ENCODE data around the gene GALNT15. TPM values are rescaled to one million over a fixed set of nuclear protein-coding genes. Genes with fewer than 3 reads are reported as not detected.

Gene GALNT15
- total RNA-seq, 1 donor from 2014 or later = not detected

GRCh38 chr3:16183601-16184270 is 9.3 kb downstream of the GALNT15 start:
- Mint-ChIP-seq H3K4me1 (ENCODE audit: low read depth) (no peaks in the 10 kb centered on the region), H3K36me3 (ENCODE audit: low read depth) (no peaks in the 10 kb centered on the region), H3K4me3 (no peak overlapping the region), H3K27me3 (ENCODE audit: insufficient read depth) (peaks cover 7% of the 10 kb centered on the region), H3K9me3 (no peaks in the 10 kb centered on the region), H3K27ac (no peak overlapping the region)
- intact Hi-C loops (cut with micrococcal nuclease) = no loop called here
- no peak for DNase-seq (ENCODE audit: low spot score)

- H3K4me1 Mint-ChIP-seq (ENCODE audit: low read depth) = no peaks in the 10 kb centered on the region
Measured at GRCh38 chr3:16186086-16186485, 11.6 kb downstream of the GALNT15 start.

GRCh38 chr3:16186565-16186964 is 12.1 kb downstream of the GALNT15 start:
- Mint-ChIP-seq H3K4me3 (no peak overlapping the region), H3K36me3 (ENCODE audit: low read depth) (no peaks in the 10 kb centered on the region), H3K27me3 (ENCODE audit: insufficient read depth) (peaks cover 7% of the 10 kb centered on the region), H3K9me3 (no peaks in the 10 kb centered on the region), H3K4me1 (ENCODE audit: low read depth) (no peaks in the 10 kb centered on the region), H3K27ac (no peak overlapping the region)
- intact Hi-C loops (cut with micrococcal nuclease) = no loop called here
- no peak for DNase-seq (ENCODE audit: low spot score)

More at GRCh38 chr3:16186086-16186485, 11.6 kb downstream of the GALNT15 start:
- intact Hi-C loops (cut with micrococcal nuclease) = no loop called here
- Mint-ChIP-seq H3K36me3 (ENCODE audit: low read depth) (no peaks in the 10 kb centered on the region), H3K27me3 (ENCODE audit: insufficient read depth) (peaks cover 7% of the 10 kb centered on the region), H3K9me3 (no peaks in the 10 kb centered on the region), H3K27ac (no peak overlapping the region), H3K4me3 (no peak overlapping the region)
- no peak for DNase-seq (ENCODE audit: low spot score)

- Mint-ChIP-seq H3K4me3 (no peak overlapping the region), H3K9me3 (no peaks in the 10 kb centered on the region), H3K27me3 (ENCODE audit: insufficient read depth) (peaks cover 7% of the 10 kb centered on the region), H3K36me3 (ENCODE audit: low read depth) (no peaks in the 10 kb centered on the region), H3K4me1 (ENCODE audit: low read depth) (no peaks in the 10 kb centered on the region), H3K27ac (no peak overlapping the region)
- no peak for DNase-seq (ENCODE audit: low spot score)
- intact Hi-C loops (cut with micrococcal nuclease) = no loop called here
Measured at GRCh38 chr3:16187213-16187790, 12.8 kb downstream of the GALNT15 start.

GRCh38 chr3:16188071-16188470 is 13.6 kb downstream of the GALNT15 start:
- H3K9me3 Mint-ChIP-seq = no peaks in the 10 kb centered on the region
- H3K27ac Mint-ChIP-seq = no peak overlapping the region
- H3K4me1 Mint-ChIP-seq (ENCODE audit: low read depth) = no peaks in the 10 kb centered on the region
- no peak for DNase-seq (ENCODE audit: low spot score)
- H3K27me3 Mint-ChIP-seq (ENCODE audit: insufficient read depth) = peaks cover 13% of the 10 kb centered on the region
- H3K4me3 Mint-ChIP-seq = no peak overlapping the region
- intact Hi-C loops (cut with micrococcal nuclease) = no loop called here
- H3K36me3 Mint-ChIP-seq (ENCODE audit: low read depth) = no peaks in the 10 kb centered on the region

- intact Hi-C loops (cut with micrococcal nuclease) = no loop called here
- no peaks in the 10 kb centered on the region for H3K36me3 Mint-ChIP-seq (ENCODE audit: low read depth)
- H3K27ac Mint-ChIP-seq = no peak overlapping the region
- no peak overlapping the region for H3K4me3 Mint-ChIP-seq
- no peaks in the 10 kb centered on the region for H3K4me1 Mint-ChIP-seq (ENCODE audit: low read depth)
- peaks cover 12% of the 10 kb centered on the region for H3K27me3 Mint-ChIP-seq (ENCODE audit: insufficient read depth)
- no peak for DNase-seq (ENCODE audit: low spot score)
- no peaks in the 10 kb centered on the region for H3K9me3 Mint-ChIP-seq
Measured at GRCh38 chr3:16189201-16189600, 14.7 kb downstream of the GALNT15 start.

- intact Hi-C loops (cut with micrococcal nuclease) = no loop called here
- no peaks in the 10 kb centered on the region for H3K36me3 Mint-ChIP-seq (ENCODE audit: low read depth)
Measured at GRCh38 chr3:16190704-16191103, 16.2 kb downstream of the GALNT15 start.

GRCh38 chr3:16191591-16191990 is 17.1 kb downstream of the GALNT15 start:
- Mint-ChIP-seq H3K4me1 (ENCODE audit: low read depth) (no peaks in the 10 kb centered on the region), H3K9me3 (no peaks in the 10 kb centered on the region), H3K27me3 (ENCODE audit: insufficient read depth) (peaks cover 6% of the 10 kb centered on the region), H3K36me3 (ENCODE audit: low read depth) (no peaks in the 10 kb centered on the region), H3K27ac (no peak overlapping the region), H3K4me3 (no peak overlapping the region)
- intact Hi-C loops (cut with micrococcal nuclease) = no loop called here
- DNase-seq (ENCODE audit: low spot score) = no peak

More at GRCh38 chr3:16190704-16191103, 16.2 kb downstream of the GALNT15 start:
- H3K27me3 Mint-ChIP-seq (ENCODE audit: insufficient read depth) = peaks cover 6% of the 10 kb centered on the region
- DNase-seq (ENCODE audit: low spot score) = no peak
- no peak overlapping the region for H3K27ac Mint-ChIP-seq
- H3K4me3 Mint-ChIP-seq = no peak overlapping the region
- no peaks in the 10 kb centered on the region for H3K4me1 Mint-ChIP-seq (ENCODE audit: low read depth)
- no peaks in the 10 kb centered on the region for H3K9me3 Mint-ChIP-seq

GRCh38 chr3:16192176-16192811 is 17.8 kb downstream of the GALNT15 start:
- Mint-ChIP-seq H3K27me3 (ENCODE audit: insufficient read depth) (peaks cover 6% of the 10 kb centered on the region), H3K4me3 (no peak overlapping the region), H3K9me3 (no peaks in the 10 kb centered on the region), H3K4me1 (ENCODE audit: low read depth) (no peaks in the 10 kb centered on the region), H3K36me3 (ENCODE audit: low read depth) (no peaks in the 10 kb centered on the region), H3K27ac (no peak overlapping the region)
- intact Hi-C loops (cut with micrococcal nuclease) = no loop called here
- no peak for DNase-seq (ENCODE audit: low spot score)

- H3K4me3 Mint-ChIP-seq = no peak overlapping the region
- no peaks in the 10 kb centered on the region for H3K9me3 Mint-ChIP-seq
- intact Hi-C loops (cut with micrococcal nuclease) = no loop called here
- no peaks in the 10 kb centered on the region for H3K27me3 Mint-ChIP-seq (ENCODE audit: insufficient read depth)
- H3K4me1 Mint-ChIP-seq (ENCODE audit: low read depth) = no peaks in the 10 kb centered on the region
- no peak for DNase-seq (ENCODE audit: low spot score)
- H3K36me3 Mint-ChIP-seq (ENCODE audit: low read depth) = no peaks in the 10 kb centered on the region
- H3K27ac Mint-ChIP-seq = no peak overlapping the region
Measured at GRCh38 chr3:16198427-16198826, 23.9 kb downstream of the GALNT15 start.

GRCh38 chr3:16199769-16200168 is 25.3 kb downstream of the GALNT15 start:
- H3K9me3 Mint-ChIP-seq = no peaks in the 10 kb centered on the region
- no peaks in the 10 kb centered on the region for H3K4me1 Mint-ChIP-seq (ENCODE audit: low read depth)
- intact Hi-C loops (cut with micrococcal nuclease) = no loop called here
- H3K36me3 Mint-ChIP-seq (ENCODE audit: low read depth) = no peaks in the 10 kb centered on the region
- DNase-seq (ENCODE audit: low spot score) = no peak
- H3K4me3 Mint-ChIP-seq = no peak overlapping the region
- no peak overlapping the region for H3K27ac Mint-ChIP-seq
- H3K27me3 Mint-ChIP-seq (ENCODE audit: insufficient read depth) = no peaks in the 10 kb centered on the region

- Mint-ChIP-seq H3K27me3 (ENCODE audit: insufficient read depth) (no peaks in the 10 kb centered on the region), H3K36me3 (ENCODE audit: low read depth) (no peaks in the 10 kb centered on the region), H3K4me1 (ENCODE audit: low read depth) (peaks cover 2% of the 10 kb centered on the region), H3K4me3 (no peak overlapping the region), H3K27ac (no peak overlapping the region), H3K9me3 (no peaks in the 10 kb centered on the region)
- no peak for DNase-seq (ENCODE audit: low spot score)
- intact Hi-C loops (cut with micrococcal nuclease) = no loop called here
Measured at GRCh38 chr3:16200411-16200810, 25.9 kb downstream of the GALNT15 start.

GRCh38 chr3:16203031-16203430 is 28.6 kb downstream of the GALNT15 start:
- no peak overlapping the region for H3K4me3 Mint-ChIP-seq
- no peak for DNase-seq (ENCODE audit: low spot score)
- no peaks in the 10 kb centered on the region for H3K36me3 Mint-ChIP-seq (ENCODE audit: low read depth)
- intact Hi-C loops (cut with micrococcal nuclease) = no loop called here
- H3K27ac Mint-ChIP-seq = no peak overlapping the region
- peaks cover 6% of the 10 kb centered on the region for H3K4me1 Mint-ChIP-seq (ENCODE audit: low read depth)
- H3K27me3 Mint-ChIP-seq (ENCODE audit: insufficient read depth) = no peaks in the 10 kb centered on the region
- H3K9me3 Mint-ChIP-seq = no peaks in the 10 kb centered on the region

Data from activated T-helper 1 cell treated with anti-CD3 and anti-CD28 coated beads, Interleukin-12 subunit alpha, Interleukin-12 subunit beta, Interleukin-2, Interleukin-4 antibody, amounts not matched to agents 30 ng/mL and 10 ng/mL and 1 ng/mL, durations not matched to agents 14 hours and 24 hours and 36 hours (primary cell).